K562 (cell line): Measurements from ENCODE around the gene SKIC2. TPM values are rescaled to one million over a fixed set of nuclear protein-coding genes. Genes with fewer than 3 reads are reported as not detected.

Experiments used
- ZKSCAN8 ChIP-seq: fragments of 200-800 bp; sonication (Bioruptor generic); IDR thresholded peaks from 2 replicates; pipeline ENCODE4 v1.6.1; 2016; ENCODE audit warnings: missing genetic modification characterization, missing compliant biosample characterization
- ZNF175 ChIP-seq: fragments of 200-800 bp; sonication (Bioruptor generic); IDR thresholded peaks from 2 replicates; pipeline ENCODE4 v1.6.1; 2016; ENCODE audit warnings: low read depth, mild to moderate bottlenecking, missing genetic modification characterization, missing compliant biosample characterization
- ZNF274 ChIP-seq: IDR thresholded peaks from 2 replicates; pipeline ENCODE4 v1.6.1; 2011; ENCODE audit warnings: low read depth, mild to moderate bottlenecking, low read length, moderate library complexity, borderline replicate concordance
- polyA plus RNA-seq, 8 experiments: library from polyadenylated mRNA; depleted of rRNA in 4 of 8; stranded (reverse) in 5 of 8; unstranded in 3 of 8; fragments of >200 nt; fragmentation: Nextera tagmentation in 2 of 8; fragmentation: Illumina TruSeq in 1 of 8; extraction: Ambion mirVana in 2 of 8; extraction: Trizol in 1 of 8; gene quantifications; 2 replicates each; pipeline versions ENCODE4 v1.2.1 to v1.2.3, GENCODE V29; 2011 to 2014; ENCODE audit warnings: inconsistent platforms in 1 of 8, missing spikeins in 1 of 8
- total RNA-seq, 7 experiments: library from RNA; depleted of rRNA in 6 of 7; stranded (reverse); fragments of >200 nt in 6 of 7; fragmentation: Illumina TruSeq in 2 of 7; extraction: Trizol in 2 of 7; gene quantifications; 2 replicates each; pipeline versions ENCODE4 v1.2.1 to v1.2.3, GENCODE V29; 2011 to 2021; ENCODE audit warnings: low replicate concordance in 1 of 7
- TF ChIP-seq, protein P1 (sequence below): fragments of 450-650 bp; IDR thresholded peaks from 2 replicates; pipeline ENCODE4 v1.6.1; 2016; ENCODE audit warnings: low read depth
- TF ChIP-seq, protein P2 (sequence below), 2 experiments: fragments of 450-650 bp; formaldehyde crosslinking in 1 of 2; IDR thresholded peaks; 2 replicates each; pipeline versions ENCODE4 v1.4.0 to v1.6.1; 2014 to 2020; ENCODE audit warnings: mild to moderate bottlenecking in 2 of 2, borderline replicate concordance in 1 of 2, low read depth in 1 of 2
- TF ChIP-seq, protein P3 (sequence below), 2 experiments: IDR thresholded peaks; 2 replicates each; pipeline ENCODE4 v1.6.1; 2011; ENCODE audit warnings: borderline replicate concordance in 1 of 2, control low read depth in 1 of 2, low read depth in 1 of 2, low read length in 1 of 2, mild to moderate bottlenecking in 1 of 2, mixed read lengths in 1 of 2, moderate library complexity in 1 of 2; ENCODE audit not compliant: insufficient read depth in 1 of 2, insufficient read length in 1 of 2, poor library complexity in 1 of 2, severe bottlenecking in 1 of 2; ENCODE audit errors: extremely low read depth in 1 of 2

Gene SKIC2
- total and polyA plus RNA-seq, 9 of the 15 experiments (the other 6 are each of a cell fraction or from before 2014, with no cell fraction given): 3.3 to 94.6 (median 38.8) TPM

DNA sequence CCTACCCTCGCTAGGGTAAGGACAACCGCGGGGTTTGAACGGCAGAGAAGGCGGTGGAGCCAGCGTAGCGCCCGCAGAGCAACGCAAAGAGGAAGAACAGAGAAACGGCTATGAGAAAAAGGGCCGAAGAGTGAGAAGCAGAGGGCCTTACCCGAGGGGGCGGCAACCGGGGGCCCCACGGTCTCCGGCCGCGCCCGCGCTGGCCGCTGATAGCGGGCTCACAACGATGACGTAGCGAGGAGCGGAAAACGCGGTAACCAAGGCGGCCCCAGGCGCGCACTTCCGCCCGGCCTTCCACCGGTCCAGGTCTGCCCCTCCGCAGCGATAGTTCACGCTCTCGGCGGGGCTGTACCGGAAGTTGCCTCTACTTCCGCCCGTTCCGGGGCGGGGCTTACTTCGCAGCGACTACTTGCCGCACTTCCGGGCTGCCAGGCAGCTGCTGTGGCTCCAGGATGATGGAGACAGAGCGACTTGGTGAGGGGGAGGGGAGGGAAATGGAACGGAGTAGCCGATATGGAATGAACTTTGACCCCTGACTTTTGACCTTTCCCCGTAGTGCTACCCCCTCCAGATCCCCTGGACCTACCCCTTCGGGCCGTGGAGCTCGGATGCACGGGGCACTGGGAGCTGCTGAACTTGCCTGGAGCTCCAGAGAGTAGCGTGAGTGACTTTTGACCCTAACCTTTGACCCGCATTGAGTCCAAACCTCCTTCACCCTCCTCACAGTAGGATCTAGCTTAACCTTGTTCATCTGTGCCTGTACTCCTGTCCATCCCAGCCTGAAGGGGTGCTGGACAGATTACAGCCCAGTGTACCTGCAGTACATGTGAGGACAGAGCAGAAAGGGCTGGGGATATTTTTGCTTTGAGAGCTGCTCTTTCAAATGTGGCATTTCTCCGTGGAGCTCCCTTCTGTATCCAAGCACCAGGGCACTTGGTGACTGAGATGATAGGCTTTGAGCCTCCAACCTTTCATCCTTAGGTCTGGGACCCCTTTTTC, at the start of gene SKIC2, which contains the start of gene NELFE (continued):
- TF ChIP-seq, protein P1, sequence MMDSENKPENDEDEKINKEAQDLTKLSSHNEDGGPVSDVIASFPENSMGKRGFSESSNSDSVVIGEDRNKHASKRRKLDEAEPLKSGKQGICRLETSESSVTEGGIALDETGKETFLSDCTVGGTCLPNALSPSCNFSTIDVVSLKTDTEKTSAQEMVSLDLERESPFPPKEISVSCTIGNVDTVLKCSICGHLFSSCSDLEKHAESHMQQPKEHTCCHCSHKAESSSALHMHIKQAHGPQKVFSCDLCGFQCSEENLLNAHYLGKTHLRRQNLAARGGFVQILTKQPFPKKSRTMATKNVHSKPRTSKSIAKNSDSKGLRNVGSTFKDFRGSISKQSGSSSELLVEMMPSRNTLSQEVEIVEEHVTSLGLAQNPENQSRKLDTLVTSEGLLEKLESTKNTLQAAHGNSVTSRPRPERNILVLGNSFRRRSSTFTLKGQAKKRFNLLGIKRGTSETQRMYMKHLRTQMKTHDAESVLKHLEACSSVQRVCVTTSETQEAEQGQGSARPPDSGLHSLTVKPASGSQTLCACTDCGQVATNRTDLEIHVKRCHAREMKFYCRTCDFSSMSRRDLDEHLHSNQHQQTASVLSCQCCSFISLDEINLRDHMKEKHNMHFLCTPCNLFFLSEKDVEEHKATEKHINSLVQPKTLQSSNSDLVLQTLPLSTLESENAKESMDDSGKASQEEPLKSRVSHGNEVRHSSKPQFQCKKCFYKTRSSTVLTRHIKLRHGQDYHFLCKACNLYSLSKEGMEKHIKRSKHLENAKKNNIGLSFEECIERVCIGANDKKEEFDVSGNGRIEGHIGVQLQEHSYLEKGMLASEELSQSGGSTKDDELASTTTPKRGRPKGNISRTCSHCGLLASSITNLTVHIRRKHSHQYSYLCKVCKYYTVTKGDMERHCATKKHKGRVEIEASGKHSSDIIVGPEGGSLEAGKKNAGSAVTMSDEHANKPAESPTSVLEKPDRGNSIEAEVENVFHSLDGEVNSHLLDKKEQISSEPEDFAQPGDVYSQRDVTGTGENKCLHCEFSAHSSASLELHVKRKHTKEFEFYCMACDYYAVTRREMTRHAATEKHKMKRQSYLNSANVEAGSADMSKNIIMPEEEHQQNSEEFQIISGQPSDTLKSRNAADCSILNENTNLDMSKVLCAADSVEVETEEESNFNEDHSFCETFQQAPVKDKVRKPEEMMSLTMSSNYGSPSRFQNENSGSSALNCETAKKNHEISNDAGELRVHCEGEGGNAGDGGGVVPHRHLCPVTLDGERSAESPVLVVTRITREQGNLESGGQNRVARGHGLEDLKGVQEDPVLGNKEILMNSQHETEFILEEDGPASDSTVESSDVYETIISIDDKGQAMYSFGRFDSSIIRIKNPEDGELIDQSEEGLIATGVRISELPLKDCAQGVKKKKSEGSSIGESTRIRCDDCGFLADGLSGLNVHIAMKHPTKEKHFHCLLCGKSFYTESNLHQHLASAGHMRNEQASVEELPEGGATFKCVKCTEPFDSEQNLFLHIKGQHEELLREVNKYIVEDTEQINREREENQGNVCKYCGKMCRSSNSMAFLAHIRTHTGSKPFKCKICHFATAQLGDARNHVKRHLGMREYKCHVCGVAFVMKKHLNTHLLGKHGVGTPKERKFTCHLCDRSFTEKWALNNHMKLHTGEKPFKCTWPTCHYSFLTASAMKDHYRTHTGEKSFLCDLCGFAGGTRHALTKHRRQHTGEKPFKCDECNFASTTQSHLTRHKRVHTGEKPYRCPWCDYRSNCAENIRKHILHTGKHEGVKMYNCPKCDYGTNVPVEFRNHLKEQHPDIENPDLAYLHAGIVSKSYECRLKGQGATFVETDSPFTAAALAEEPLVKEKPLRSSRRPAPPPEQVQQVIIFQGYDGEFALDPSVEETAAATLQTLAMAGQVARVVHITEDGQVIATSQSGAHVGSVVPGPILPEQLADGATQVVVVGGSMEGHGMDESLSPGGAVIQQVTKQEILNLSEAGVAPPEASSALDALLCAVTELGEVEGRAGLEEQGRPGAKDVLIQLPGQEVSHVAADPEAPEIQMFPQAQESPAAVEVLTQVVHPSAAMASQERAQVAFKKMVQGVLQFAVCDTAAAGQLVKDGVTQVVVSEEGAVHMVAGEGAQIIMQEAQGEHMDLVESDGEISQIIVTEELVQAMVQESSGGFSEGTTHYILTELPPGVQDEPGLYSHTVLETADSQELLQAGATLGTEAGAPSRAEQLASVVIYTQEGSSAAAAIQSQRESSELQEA: no peak
- TF ChIP-seq, protein P2, sequence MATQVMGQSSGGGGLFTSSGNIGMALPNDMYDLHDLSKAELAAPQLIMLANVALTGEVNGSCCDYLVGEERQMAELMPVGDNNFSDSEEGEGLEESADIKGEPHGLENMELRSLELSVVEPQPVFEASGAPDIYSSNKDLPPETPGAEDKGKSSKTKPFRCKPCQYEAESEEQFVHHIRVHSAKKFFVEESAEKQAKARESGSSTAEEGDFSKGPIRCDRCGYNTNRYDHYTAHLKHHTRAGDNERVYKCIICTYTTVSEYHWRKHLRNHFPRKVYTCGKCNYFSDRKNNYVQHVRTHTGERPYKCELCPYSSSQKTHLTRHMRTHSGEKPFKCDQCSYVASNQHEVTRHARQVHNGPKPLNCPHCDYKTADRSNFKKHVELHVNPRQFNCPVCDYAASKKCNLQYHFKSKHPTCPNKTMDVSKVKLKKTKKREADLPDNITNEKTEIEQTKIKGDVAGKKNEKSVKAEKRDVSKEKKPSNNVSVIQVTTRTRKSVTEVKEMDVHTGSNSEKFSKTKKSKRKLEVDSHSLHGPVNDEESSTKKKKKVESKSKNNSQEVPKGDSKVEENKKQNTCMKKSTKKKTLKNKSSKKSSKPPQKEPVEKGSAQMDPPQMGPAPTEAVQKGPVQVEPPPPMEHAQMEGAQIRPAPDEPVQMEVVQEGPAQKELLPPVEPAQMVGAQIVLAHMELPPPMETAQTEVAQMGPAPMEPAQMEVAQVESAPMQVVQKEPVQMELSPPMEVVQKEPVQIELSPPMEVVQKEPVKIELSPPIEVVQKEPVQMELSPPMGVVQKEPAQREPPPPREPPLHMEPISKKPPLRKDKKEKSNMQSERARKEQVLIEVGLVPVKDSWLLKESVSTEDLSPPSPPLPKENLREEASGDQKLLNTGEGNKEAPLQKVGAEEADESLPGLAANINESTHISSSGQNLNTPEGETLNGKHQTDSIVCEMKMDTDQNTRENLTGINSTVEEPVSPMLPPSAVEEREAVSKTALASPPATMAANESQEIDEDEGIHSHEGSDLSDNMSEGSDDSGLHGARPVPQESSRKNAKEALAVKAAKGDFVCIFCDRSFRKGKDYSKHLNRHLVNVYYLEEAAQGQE (IDR thresholded peaks at IDR 0.05; ENCODE audit: borderline replicate concordance): no peak
- TF ChIP-seq, protein P2 (CRISPR knock-in tag; IDR thresholded peaks at IDR 0.05; ENCODE audit: low read depth): peak; percentile 53; the same call in 1 of the 2 replicates
- TF ChIP-seq ZNF274: no peak
- TF ChIP-seq ZKSCAN8 (CRISPR knock-in tag): no peak
- peak; percentile 97 for TF ChIP-seq ZNF175
- TF ChIP-seq, protein P3, sequence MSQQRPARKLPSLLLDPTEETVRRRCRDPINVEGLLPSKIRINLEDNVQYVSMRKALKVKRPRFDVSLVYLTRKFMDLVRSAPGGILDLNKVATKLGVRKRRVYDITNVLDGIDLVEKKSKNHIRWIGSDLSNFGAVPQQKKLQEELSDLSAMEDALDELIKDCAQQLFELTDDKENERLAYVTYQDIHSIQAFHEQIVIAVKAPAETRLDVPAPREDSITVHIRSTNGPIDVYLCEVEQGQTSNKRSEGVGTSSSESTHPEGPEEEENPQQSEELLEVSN (IDR thresholded peaks at IDR 0.05; ENCODE audit: borderline replicate concordance in 1 of 2, extremely low read depth in 1 of 2, insufficient read depth in 1 of 2, insufficient read length in 1 of 2, low read depth in 1 of 2, low read length in 1 of 2, poor library complexity in 1 of 2, severe bottlenecking in 1 of 2): peak; percentile 48 to 52
